Measurements from ENCODE around the gene ASXL2. TPM values are rescaled to one million over a fixed set of nuclear protein-coding genes. Genes with fewer than 3 reads are reported as not detected.
A peak's percentile ranks its signal among the peaks of the same experiment; 100 is the strongest.
"Not testable (repeated sequence)": the region's sequence is repeated elsewhere in the genome, so short reads cannot be mapped to it uniquely, and the experiment has no call there.

Gene ASXL2
- total RNA-seq, 1 donor from 2014 or later = 4.7 TPM

DNA sequence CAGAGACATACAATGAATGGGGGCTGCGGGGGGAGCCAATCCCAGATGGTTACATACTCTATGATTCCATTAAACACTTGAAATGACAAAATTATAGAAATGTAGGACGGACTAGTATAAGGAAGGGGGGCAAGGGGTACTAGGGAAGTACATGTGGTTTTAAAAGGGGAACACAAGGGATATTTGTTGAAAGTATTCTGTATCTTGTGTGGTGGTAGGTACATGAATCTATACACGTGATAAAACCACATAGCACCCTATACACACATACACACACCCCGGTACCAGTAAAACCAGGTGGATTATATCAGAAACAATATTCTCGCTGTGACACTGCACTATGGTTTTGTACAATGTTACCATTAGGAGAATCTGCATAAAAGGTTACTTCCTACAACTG is 45.4 kb downstream of the ASXL2 start:
- DNase-seq = no peak

GRCh38 chr2:25831746-25832449 is 46.4 kb downstream of the ASXL2 start:
- DNase-seq = no peak

GRCh38 chr2:25829828-25830227 is 48.5 kb downstream of the ASXL2 start:
- no peak for DNase-seq

GRCh38 chr2:25829377-25829704 is 48.9 kb downstream of the ASXL2 start:
- DNase-seq = no peak

- DNase-seq = not testable (repeated sequence)
These were observed 49.5 kb downstream of the ASXL2 start for GRCh38 chr2:25828532-25829376.

- DNase-seq = no peak
These were observed 53.0 kb downstream of the ASXL2 start for GRCh38 chr2:25825238-25825637.

DNA sequence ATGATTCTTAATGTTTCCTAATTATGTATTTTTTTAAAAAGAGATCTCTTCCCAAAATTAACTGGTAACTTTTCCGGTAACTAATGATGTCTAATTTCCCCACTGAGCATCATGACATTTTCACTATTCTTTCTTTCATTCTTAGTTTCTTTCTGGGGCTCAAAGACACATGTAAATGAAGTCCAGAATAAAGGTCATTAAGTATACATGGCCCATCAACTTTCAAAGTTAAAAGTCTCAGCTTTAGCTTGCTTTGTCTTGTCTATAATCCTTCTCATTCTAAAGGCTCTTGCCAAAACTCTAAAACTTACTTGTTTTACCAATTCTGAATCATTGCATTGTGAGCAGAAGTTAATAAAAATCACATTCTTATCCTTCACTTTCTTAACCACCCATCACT is 53.6 kb downstream of the ASXL2 start:
- DNase-seq = no peak

DNA sequence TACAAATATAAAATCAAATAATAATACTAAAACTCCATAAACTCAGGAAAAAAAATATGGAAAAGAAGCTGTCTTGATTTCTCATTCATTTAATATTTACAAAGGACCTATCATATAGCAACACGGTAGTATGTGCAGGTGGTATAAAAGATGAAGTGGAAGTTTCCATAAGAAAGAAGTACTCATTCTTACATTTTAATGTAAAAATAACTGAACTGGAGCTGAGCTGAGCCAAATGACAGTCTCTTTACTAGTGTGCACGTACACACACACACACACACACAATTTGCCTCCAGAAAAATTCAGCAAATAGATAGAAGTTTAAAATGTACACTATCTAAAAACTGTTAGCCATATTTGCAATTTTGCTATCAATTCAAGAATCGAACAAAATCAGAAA is 54.1 kb downstream of the ASXL2 start:
- no peak for DNase-seq

- DNase-seq = peak; percentile 23
These were observed 55.8 kb downstream of the ASXL2 start for GRCh38 chr2:25822190-25823117.

- DNase-seq = no peak
These were observed 56.8 kb downstream of the ASXL2 start for GRCh38 chr2:25821225-25822056.

DNA sequence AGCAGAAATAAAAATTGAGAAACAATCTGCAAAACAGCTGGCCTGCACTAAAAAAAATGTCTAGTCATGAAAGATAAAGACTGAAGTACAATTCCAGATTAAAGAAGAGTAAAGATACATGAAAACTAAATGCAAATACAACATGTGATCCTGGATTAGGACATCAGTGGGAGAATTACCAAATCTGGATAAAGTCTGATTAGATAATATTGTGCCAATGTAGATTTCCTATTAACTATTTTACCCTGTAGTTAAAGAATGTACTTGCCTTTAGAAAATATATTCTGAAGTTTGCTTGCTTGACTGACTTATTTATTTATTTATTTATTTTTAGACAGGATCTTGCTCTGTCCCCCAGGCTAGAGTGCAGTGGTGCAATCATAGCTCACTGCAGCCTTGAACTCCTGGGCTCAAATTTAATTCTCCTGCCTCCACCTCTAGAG is 58.7 kb downstream of the ASXL2 start:
- no peak for DNase-seq

DNA sequence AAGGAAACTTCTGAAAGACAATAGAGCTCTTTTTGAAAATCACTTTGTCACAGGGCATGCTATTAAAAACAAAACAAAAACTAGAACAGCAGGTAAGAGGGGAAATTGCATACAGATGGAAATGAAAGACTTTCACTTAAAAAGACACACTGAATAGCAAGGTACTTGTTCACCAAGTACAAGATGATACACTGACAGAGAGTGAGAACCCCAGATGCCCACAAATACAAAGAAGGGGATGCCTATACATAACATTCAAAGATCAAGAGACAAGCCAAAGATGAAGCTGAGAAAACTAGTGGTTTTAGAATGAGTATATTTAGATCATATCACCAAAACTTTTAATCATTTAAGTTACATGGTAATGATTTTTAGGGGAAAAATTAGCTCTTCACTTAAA is 60.7 kb downstream of the ASXL2 start:
- DNase-seq = no peak

- no peak for DNase-seq
These were observed 61.3 kb downstream of the ASXL2 start for GRCh38 chr2:25817006-25817405.

DNA sequence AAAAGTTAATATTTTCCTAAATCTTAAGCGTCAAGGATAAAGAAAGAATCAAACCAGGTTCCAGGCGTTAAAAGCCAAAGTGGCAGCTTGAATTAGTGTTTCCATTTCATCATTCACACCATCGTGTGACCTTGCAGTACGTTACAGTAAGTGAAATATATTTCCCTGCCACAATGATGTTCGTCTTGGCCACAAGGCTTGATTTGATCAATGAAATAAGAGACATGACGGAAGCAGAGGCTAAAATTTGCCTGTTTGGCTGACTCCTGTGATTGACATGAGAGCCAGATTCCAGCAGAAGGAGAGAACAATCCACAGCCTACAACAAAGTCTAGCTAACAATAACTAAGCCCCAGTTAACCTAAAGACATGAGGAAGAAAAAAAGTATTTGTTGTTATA is 62.0 kb downstream of the ASXL2 start:
- DNase-seq = no peak

GRCh38 chr2:25814681-25815080 is 63.6 kb downstream of the ASXL2 start:
- no peak for DNase-seq

GRCh38 chr2:25810428-25810827 is 67.9 kb downstream of the ASXL2 start:
- no peak for DNase-seq

DNA sequence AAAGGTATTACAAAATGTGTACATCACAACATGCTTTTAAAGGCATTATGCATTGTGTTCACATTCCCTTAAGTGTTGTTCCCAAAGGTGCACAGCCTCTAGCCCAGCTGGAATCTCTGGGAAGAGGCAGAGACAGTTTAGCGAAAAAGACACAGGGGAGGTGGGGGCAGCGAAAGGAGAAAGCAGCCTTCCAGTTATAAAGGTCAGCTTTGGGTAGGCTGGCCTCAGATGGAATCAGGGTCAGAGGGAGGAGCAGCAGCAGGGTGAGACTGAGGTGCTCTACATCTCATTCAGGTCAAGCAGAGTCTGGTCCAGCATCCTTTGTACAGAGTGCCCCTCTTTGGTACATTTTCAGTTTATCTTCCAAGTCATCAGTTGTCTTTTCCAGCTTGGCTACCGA is 68.6 kb downstream of the ASXL2 start:
- no peak for DNase-seq

DNA sequence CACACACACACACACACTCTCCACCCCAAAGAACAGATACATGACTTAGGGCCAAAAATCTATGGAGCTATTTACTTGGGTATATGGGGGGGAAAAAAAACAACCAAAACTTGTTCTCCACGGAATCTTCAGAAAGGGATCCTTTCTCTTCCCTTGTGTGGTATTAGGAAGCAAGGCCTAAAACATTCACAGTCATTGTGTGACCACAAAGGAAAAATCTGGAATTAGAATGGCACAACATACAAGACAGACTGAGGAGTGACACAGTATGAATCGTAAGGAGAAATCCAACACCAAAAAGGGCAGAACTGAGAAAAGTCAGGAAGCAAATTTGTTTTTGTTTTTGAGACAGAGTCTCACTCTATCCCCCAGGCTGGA is 70.3 kb downstream of the ASXL2 start:
- no peak for DNase-seq

- DNase-seq = no peak
These were observed 71.3 kb downstream of the ASXL2 start for GRCh38 chr2:25806941-25807340.

DNA sequence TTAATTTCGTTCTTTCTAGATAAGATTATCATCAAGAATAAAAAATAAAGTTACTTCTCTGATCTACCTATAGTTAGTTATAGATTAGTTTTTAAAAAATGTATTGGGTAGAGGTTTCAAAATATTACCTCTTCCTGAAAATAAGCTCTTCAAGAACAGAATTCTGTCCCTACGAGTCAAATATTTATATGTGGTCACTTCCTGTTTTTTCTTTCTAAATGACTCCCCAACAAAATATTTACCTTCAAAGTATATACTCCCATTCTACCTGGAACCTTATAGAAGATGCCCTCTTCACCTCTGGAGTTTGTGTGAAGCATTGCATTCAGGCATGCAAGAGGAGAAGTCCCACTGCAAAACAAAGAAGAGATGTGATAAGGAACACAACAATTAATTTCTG is 72.3 kb downstream of the ASXL2 start:
- DNase-seq = no peak

DNA sequence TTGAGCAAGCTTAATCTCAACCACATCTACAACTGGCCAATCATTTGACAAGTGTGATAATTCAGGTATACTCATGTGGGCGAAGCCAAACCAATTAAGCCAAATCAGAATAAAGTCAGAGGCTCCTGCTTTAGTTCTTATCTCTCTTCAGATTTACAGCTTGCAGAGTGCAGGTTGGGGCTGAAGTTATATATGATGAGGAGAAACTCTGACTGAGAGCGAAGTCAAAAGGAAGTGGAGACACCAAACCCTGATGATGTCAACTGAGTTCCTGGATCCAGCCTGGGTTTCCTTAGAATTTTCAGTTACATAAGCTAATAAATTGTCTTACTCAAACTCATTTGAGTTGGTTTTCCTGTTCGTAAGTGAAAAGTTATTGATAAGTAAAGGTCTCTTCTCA is 73.9 kb downstream of the ASXL2 start:
- DNase-seq = no peak

GRCh38 chr2:25799301-25799700 is 79.0 kb downstream of the ASXL2 start:
- DNase-seq = no peak
